ENCODE measurements around the gene RRP36. TPM values are rescaled to one million over a fixed set of nuclear protein-coding genes. Genes with fewer than 3 reads are reported as not detected.

The RRP36 gene
- total RNA-seq, 2 donors from 2014 or later = 29.0 to 40.6 TPM

DNA sequence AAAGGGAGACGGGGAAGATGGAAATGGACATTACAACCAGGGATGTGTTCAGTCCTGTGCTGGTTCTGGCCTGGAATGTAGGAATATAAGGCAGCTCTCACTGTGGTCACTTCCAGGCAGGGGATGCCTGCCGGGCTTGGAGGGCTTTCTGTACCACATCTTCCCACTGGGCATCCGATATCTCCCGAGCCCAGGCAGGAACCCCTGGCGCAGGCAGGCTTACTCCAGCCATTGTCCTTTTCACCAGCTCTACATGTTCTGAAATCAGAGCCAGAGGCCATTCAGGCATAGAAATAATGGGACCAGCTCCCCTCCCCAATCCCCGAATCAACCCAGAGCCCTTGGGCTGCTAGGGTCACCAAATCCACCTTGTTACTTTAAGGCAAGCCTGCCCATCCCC lies 9.1 kb upstream of the RRP36 start:
- Histone ChIP-seq H3K4me3 (no peak overlapping the region), H3K36me3 (peaks cover 48% of the 10 kb centered on the region), H3K27me3 (no peaks in the 10 kb centered on the region), H3K9me3 (no peaks in the 10 kb centered on the region), H3K27ac (no peak overlapping the region), H3K4me1 (peaks cover 0 to 48% of the 10 kb centered on the region in 2 donors)
- no peak for DNase-seq (ENCODE audit: low spot score)
- TF ChIP-seq, protein P1, sequence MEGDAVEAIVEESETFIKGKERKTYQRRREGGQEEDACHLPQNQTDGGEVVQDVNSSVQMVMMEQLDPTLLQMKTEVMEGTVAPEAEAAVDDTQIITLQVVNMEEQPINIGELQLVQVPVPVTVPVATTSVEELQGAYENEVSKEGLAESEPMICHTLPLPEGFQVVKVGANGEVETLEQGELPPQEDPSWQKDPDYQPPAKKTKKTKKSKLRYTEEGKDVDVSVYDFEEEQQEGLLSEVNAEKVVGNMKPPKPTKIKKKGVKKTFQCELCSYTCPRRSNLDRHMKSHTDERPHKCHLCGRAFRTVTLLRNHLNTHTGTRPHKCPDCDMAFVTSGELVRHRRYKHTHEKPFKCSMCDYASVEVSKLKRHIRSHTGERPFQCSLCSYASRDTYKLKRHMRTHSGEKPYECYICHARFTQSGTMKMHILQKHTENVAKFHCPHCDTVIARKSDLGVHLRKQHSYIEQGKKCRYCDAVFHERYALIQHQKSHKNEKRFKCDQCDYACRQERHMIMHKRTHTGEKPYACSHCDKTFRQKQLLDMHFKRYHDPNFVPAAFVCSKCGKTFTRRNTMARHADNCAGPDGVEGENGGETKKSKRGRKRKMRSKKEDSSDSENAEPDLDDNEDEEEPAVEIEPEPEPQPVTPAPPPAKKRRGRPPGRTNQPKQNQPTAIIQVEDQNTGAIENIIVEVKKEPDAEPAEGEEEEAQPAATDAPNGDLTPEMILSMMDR (IDR thresholded peaks at IDR 0.05) = no peak

DNA sequence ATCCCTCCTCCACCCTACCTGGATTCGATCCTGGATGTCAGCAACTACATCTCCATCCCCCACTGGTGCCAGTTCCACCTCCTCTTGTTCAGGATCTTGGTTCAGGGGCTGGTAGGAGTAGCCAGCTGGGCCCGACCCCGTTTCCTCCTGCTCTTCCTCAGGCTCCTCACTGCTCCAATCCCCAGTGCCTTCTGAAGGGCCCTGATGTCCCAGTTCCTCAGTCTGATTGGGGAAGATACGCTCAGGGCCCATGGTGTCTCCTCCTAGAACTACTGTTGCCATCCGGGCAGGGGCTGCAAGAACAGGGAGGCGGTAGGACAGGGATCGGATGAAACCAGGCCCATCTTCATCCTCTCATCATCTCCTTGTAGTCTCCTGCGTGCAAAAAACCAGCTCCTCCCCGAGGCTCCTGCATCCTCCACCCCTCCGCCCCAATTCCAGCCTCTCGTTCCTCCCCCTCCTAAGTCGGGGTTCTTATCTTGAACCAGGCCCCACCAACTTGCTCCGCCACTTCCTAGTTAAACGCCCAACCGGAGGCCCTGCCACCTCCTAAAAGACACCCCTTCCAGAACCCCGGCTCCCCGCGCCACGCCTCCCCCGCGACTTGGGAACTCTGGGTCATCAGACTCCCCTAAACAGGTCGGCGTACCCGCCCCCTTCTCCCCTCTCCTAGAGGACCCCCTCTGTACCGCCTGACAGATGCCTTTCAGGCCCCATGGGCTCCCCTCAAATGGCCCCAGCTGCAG lies 8.2 kb upstream of the RRP36 start:
- Histone ChIP-seq H3K4me3 (peak overlapping the region; percentile 66 to 77), H3K4me1 (peaks cover 0 to 57% of the 10 kb centered on the region in 2 donors), H3K27ac (peak overlapping the region; percentile 75 to 88), H3K27me3 (no peaks in the 10 kb centered on the region), H3K36me3 (peaks cover 46% of the 10 kb centered on the region), H3K9me3 (no peaks in the 10 kb centered on the region)
- DNase-seq (ENCODE audit: low spot score) = no peak
- TF ChIP-seq, protein P1 (IDR thresholded peaks at IDR 0.05) = no peak

DNA sequence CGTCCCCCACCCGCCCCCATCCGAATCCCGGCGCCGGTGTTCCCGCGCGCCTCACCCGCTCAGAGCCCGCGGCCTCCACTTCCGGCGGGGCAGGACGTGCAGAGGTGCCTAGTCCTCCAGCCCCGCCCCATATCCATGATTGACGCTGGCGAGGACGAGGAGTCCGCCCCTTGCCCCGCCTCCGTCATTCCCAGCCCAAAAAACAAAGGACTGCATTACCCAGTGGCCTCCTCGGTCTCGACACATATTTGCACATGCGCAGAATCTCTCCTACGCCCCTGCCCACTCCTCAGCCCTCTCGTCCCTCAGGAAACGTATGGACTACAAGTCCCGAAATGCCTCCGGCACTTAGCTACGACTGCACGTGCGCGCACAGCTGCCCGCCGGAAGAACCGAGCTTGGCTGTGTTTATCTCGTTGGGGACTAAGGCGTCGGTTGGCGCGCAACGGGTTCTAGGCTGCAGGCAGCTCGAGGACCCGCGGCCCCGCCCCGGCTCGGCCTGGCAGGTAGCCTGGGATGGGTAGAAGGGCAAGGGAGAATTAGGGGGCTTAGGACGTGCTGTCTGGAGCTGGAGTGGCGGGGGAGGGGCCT lies 7.5 kb upstream of the RRP36 start, which contains the start of the genes KLHDC3 and MEA1:
Gene KLHDC3, plus strand, starts transcription at position 407 of the 591 bp plus-strand sequence. CDS start 2,944 bp downstream, outside the sequence.
Gene MEA1, minus strand, starts transcription at position 104 of the 591 bp plus-strand sequence. CDS start 133 bp downstream, outside the sequence.
- Histone ChIP-seq H3K27ac (peak within 1 kb of the TSS; percentile 88 to 90), H3K27me3 (no peaks in the 10 kb centered on the region), H3K9me3 (no peaks in the 10 kb centered on the region), H3K4me3 (peak within 1 kb of the TSS; percentile 77 to 83), H3K4me1 (peaks cover 0 to 60% of the 10 kb centered on the region in 2 donors), H3K36me3 (peaks cover 46% of the 10 kb centered on the region)
- DNase-seq (ENCODE audit: low spot score) = peak; percentile 99
- TF ChIP-seq, protein P1 (IDR thresholded peaks at IDR 0.05) = no peak

DNA sequence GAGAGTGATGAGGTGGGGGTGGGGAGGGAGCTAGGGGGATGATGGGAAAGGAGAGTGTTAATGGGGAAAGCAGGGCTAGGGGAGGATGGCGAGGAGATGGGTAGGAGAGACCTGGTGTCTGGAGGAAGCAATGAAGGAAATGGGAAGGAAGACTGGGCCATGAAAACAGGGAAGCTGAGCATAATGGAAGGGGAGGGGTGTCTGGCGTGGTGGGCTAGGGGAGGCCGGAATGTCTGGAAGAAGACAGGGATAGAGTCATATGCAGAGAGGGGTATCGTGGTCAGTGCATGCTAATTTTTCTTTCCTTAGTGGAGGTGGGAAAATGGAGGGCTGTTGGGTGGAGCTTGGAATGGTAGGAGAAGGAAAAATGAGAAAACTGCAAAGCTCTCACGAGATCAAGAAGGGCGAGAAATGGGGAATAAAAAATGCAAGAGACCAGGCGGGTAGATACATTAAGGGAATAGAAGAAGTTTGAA lies 7.0 kb upstream of the RRP36 start:
- TF ChIP-seq, protein P1 (IDR thresholded peaks at IDR 0.05) = no peak
- no peaks in the 10 kb centered on the region for H3K9me3 ChIP-seq
- H3K4me1 ChIP-seq = peaks cover 0 to 58% of the 10 kb centered on the region in 2 donors
- no peaks in the 10 kb centered on the region for H3K27me3 ChIP-seq
- H3K4me3 ChIP-seq = peak overlapping the region; percentile 77 to 83
- no peak for DNase-seq (ENCODE audit: low spot score)
- peak overlapping the region; percentile 88 to 90 for H3K27ac ChIP-seq
- H3K36me3 ChIP-seq = peaks cover 46% of the 10 kb centered on the region

DNA sequence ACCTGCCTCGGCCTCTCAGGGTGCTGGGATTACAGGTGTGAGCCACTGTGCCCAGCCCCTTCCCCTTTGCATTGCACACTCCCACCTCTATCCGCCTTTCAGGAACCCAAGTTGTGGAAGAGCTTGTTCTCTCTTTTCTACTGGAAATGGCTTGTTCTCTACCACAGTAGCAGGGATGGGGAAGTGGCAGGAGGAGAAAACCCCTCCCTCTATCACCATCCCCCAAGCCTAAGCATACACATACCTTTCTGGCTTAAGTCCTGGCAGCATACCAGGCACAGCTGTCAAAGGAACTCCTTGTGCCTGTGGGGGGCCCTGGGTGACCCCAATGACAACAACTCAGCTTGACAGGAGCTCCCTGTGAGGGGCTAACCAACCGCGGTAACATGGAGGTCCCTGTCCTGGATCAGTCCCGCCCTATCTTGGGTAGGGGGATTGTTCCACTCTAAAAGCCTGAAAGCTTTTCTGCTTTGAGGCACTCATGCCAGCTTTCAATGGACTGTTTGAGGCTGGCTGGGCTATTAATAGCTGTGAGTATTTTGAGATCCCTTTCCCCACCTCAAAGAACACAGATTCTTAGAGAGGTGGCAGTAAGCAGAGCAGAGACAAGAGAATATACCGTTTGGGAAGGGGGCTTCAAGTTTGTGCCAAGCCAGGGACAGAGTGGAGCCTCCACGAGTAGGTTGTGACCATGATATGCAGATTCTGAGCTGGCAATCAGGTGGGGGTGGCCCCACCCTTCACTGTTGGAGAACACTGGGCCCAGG lies 5.1 kb upstream of the RRP36 start:
- Histone ChIP-seq H3K27me3 (no peaks in the 10 kb centered on the region), H3K4me3 (peak overlapping the region; percentile 16 to 77)
- DNase-seq (ENCODE audit: low spot score) = no peak

More for the DNA sequence above, 5.1 kb upstream of the RRP36 start:
- Histone ChIP-seq H3K27ac (peak overlapping the region; percentile 88 to 90), H3K36me3 (peaks cover 42% of the 10 kb centered on the region), H3K4me1 (peaks cover 0 to 69% of the 10 kb centered on the region in 2 donors), H3K9me3 (no peaks in the 10 kb centered on the region)
- TF ChIP-seq, protein P1 (IDR thresholded peaks at IDR 0.05) = no peak

Measured in right atrium auricular region (tissue), 2 donors.